HG03139 (cell line): ENCODE data around the gene MAPK8IP3.
"Not testable (repeated sequence)": the region's sequence is repeated elsewhere in the genome, so short reads cannot be mapped to it uniquely, and the experiment has no call there.

Source experiments
- ATAC-seq: cut with Tn5 transposase; IDR thresholded peaks from one replicate; pipeline ENCODE4 v1.9.1; 2021; ENCODE audit not compliant: unreplicated experiment

The MAPK8IP3 gene

GRCh38 chr16:1708768-1709180, 2.8 kb downstream of the MAPK8IP3 start:
- ATAC-seq: no peak

GRCh38 chr16:1709356-1709755, 3.4 kb downstream of the MAPK8IP3 start:
- no peak for ATAC-seq

GRCh38 chr16:1710811-1711507, 5.0 kb downstream of the MAPK8IP3 start:
- no peak for ATAC-seq

- ATAC-seq: no peak
These were observed 6.8 kb downstream of the MAPK8IP3 start for GRCh38 chr16:1712791-1713261.

GRCh38 chr16:1713331-1713730, 7.3 kb downstream of the MAPK8IP3 start:
- no peak for ATAC-seq

GRCh38 chr16:1713933-1714332, 7.9 kb downstream of the MAPK8IP3 start:
- no peak for ATAC-seq

GRCh38 chr16:1715220-1715619, 9.2 kb downstream of the MAPK8IP3 start:
- no peak for ATAC-seq

- ATAC-seq: not testable (repeated sequence)
These were observed 12.2 kb downstream of the MAPK8IP3 start for GRCh38 chr16:1718236-1718635.

- not testable (repeated sequence) for ATAC-seq
These were observed 13.7 kb downstream of the MAPK8IP3 start for GRCh38 chr16:1719559-1720229.

- no peak for ATAC-seq
These were observed 15.4 kb downstream of the MAPK8IP3 start for GRCh38 chr16:1721372-1721771.

GRCh38 chr16:1723450-1724147, 17.6 kb downstream of the MAPK8IP3 start:
- no peak for ATAC-seq

- no peak for ATAC-seq
These were observed 18.5 kb downstream of the MAPK8IP3 start for GRCh38 chr16:1724491-1724890.

GRCh38 chr16:1726661-1727502, 20.9 kb downstream of the MAPK8IP3 start:
- ATAC-seq: no peak

- no peak for ATAC-seq
These were observed 21.9 kb downstream of the MAPK8IP3 start for GRCh38 chr16:1727651-1728624.

- ATAC-seq: no peak
These were observed 23.0 kb downstream of the MAPK8IP3 start for GRCh38 chr16:1729026-1729425.

- no peak for ATAC-seq
These were observed 23.4 kb downstream of the MAPK8IP3 start for GRCh38 chr16:1729445-1729844.

GRCh38 chr16:1731073-1731472, 25.1 kb downstream of the MAPK8IP3 start:
- ATAC-seq: no peak

GRCh38 chr16:1731603-1732002, 25.6 kb downstream of the MAPK8IP3 start:
- no peak for ATAC-seq

GRCh38 chr16:1732071-1732470, 26.1 kb downstream of the MAPK8IP3 start:
- no peak for ATAC-seq

GRCh38 chr16:1732551-1732987, 26.6 kb downstream of the MAPK8IP3 start:
- not testable (repeated sequence) for ATAC-seq
